Right lobe of liver (tissue), 6 donors: ENCODE results near the gene IQUB. TPM values are rescaled to one million over a fixed set of nuclear protein-coding genes. Genes with fewer than 3 reads are reported as not detected.

ENCODE experiments used
- ATAC-seq, 4 donors: fragments of 200-7000 bp; cut with Tn5 transposase; one replicate each; pipeline ENCODE4 v1.9.1; 2020; ENCODE audit warnings: mild to moderate bottlenecking in 4 of 4, moderate library complexity in 4 of 4
- DNase-seq, 3 donors: peaks; one replicate each; pipeline ENCODE4 v3.0.0-alpha.2; 2020
- H3K27ac ChIP-seq, 3 donors: fragments of 200-600 bp; one replicate each; pipeline ENCODE4 v1.8.0; 2022
- H3K27me3 ChIP-seq, 2 donors: fragments of 200-600 bp; one replicate each; pipeline ENCODE4 v1.8.0; 2022
- H3K36me3 ChIP-seq, 4 donors: fragments of 200-600 bp; sonication (generic) in 1 of 4; one replicate each; pipeline versions ENCODE4 v1.5.1 to v1.8.0; 2017 to 2022; ENCODE audit warnings: control low read depth in 1 of 4
- H3K4me1 ChIP-seq, 4 donors: fragments of 200-600 bp; sonication (generic) in 1 of 4; one replicate each; pipeline versions ENCODE4 v1.5.1 to v1.8.0; 2017 to 2022; ENCODE audit warnings: control low read depth in 1 of 4
- H3K4me3 ChIP-seq, 3 donors: fragments of 200-600 bp; one replicate each; pipeline ENCODE4 v1.8.0; 2022
- H3K9me3 ChIP-seq, 4 donors: fragments of 200-600 bp; sonication (generic) in 1 of 4; one replicate each; pipeline versions ENCODE4 v1.5.1 to v1.8.0; 2017 to 2022; ENCODE audit warnings: control low read depth in 1 of 4
- POLR2A ChIP-seq: fragments of 450-650 bp; IDR thresholded peaks from one replicate; pipeline ENCODE4 v1.6.1; 2017; ENCODE audit warnings: antibody characterized with exemption, mild to moderate bottlenecking
- WGBS: methylation state at CpG from one replicate; pipeline ENCODE4 v1.1.6; 2018; ENCODE audit warnings: low coverage, low lambda C conversion rate; ENCODE audit not compliant: insufficient coverage; ENCODE audit errors: missing lambda C conversion rate; 5-methylcytosine and 5-hydroxymethylcytosine counted together
- intact Hi-C, 2 donors: fragments of 100-400 bp; cut with DNase I; formaldehyde crosslinking; loops; one replicate each; pipeline versions ENCODE4 v1.11.2 to v1.14.1; 2022
- total RNA-seq, 6 experiments: library from RNA; depleted of rRNA in 2 of 6; stranded (reverse); fragments of >200 nt in 2 of 6; fragmentation: NEBNext Ultra II Directional in 3 of 6; extraction: Animal tissue kit (Norgen Biotek cat#: 25700) in 3 of 6; gene quantifications; one replicate each; pipeline versions ENCODE4 v1.1.0 to v1.2.4, GENCODE V29; 2016 to 2023
- TF ChIP-seq, protein P1 (sequence below), 4 donors: fragments of 200-600 bp in 3 of 4; fragments of 450-650 bp in 1 of 4; IDR thresholded peaks; one replicate each; pipeline versions ENCODE4 v1.5.1 to v1.8.0; 2016 to 2022; ENCODE audit warnings: antibody characterized with exemption in 4 of 4, mild to moderate bottlenecking in 2 of 4
- donor health status: DM: no; HTN: yes; CAD: no.
- donor health status: DM: no; HTN: no; CAD: no.
- donor health status: DM: no; HTN: no; CAD: no.
- donor health status: DM: no; HTN: yes; CAD: no.
- donor health status: DM: no; HTN: yes; CAD: no.

IQUB gene
- total RNA-seq, 6 experiments from 2014 or later, result 0.06 to 0.19 (median 0.10) TPM; not detected in 2

DNA sequence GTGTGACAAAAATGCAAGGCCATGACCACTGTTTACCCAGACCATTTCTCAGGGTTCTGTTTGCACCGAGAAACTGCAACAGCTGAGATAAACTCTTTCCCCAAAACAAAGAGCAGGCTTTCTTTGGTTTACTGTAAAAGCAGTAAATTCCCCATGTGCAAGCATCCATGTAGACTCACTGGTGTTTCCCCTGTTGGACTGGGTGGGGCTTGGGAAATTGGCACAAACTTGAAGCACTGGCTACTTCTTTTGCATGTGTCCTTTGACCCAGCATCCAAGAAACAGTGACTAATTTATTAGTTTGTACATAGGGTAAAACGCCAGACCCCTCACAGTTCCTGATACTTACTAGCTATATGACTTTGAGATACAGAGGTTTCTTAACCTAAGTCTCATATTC, 12.3 kb downstream of the IQUB start:
- Histone ChIP-seq H3K27me3 (no peaks in the 10 kb centered on the region), H3K27ac (no peak overlapping the region), H3K9me3 (no peaks in the 10 kb centered on the region), H3K4me3 (no peak overlapping the region), H3K36me3 (no peaks in the 10 kb centered on the region), H3K4me1 (no peaks in the 10 kb centered on the region)
- no peak for DNase-seq
- WGBS, result 65% methylated on average over 2 of the region's 2 CpGs
- intact Hi-C loops, result no loop called here
- TF ChIP-seq, protein P1, sequence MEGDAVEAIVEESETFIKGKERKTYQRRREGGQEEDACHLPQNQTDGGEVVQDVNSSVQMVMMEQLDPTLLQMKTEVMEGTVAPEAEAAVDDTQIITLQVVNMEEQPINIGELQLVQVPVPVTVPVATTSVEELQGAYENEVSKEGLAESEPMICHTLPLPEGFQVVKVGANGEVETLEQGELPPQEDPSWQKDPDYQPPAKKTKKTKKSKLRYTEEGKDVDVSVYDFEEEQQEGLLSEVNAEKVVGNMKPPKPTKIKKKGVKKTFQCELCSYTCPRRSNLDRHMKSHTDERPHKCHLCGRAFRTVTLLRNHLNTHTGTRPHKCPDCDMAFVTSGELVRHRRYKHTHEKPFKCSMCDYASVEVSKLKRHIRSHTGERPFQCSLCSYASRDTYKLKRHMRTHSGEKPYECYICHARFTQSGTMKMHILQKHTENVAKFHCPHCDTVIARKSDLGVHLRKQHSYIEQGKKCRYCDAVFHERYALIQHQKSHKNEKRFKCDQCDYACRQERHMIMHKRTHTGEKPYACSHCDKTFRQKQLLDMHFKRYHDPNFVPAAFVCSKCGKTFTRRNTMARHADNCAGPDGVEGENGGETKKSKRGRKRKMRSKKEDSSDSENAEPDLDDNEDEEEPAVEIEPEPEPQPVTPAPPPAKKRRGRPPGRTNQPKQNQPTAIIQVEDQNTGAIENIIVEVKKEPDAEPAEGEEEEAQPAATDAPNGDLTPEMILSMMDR (IDR thresholded peaks at IDR 0.05), result no peak
- no peak for TF ChIP-seq POLR2A
- no peak for ATAC-seq

DNA sequence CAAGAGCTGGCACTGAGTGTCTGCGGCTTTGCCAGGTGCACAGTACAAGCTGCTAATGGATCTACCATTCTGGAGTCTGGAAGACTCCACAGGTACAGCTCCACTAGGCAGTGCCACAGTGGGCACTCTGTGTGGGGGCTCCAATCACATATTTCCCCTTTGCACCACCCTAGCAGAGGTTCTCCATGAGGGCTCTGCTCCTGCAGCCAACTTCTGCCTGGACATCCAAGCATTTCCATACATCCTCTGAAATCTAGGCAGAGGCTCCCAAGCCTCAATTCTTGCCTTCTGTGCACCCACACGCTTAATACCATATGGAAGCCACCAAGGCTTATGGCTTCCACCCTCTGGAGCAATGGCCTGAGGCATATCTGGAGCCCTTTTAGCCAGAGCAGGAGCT, 29.2 kb downstream of the IQUB start:
- no peaks in the 10 kb centered on the region for H3K36me3 ChIP-seq
- H3K27me3 ChIP-seq, result no peaks in the 10 kb centered on the region
- no peak overlapping the region for H3K27ac ChIP-seq
- TF ChIP-seq POLR2A, result no peak
- no peak overlapping the region for H3K4me3 ChIP-seq
- DNase-seq (no peak), ATAC-seq (no peak)
- WGBS, result 50% methylated on average over 1 of the region's 2 CpGs
- no peaks in the 10 kb centered on the region for H3K4me1 ChIP-seq
- intact Hi-C loops, result no loop called here
- no peaks in the 10 kb centered on the region for H3K9me3 ChIP-seq

DNA sequence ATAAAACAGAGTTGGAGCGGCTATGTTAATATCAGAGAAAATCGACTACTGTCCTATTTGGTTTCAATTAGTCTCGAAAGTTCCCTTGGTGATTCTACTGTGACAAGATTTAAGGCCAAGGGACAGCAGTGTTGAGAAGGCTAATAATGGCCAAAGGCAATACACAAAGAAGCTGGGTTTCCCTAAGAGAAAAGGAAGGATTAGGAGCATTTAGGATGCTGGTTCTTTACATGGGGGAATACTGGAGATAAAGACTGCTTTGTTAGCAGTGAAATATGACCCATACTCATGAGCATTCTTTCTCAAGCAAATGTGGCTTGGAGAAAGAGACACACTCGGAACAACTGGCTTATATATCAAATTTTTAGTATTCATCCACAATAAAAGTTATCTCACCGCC, 32.2 kb downstream of the IQUB start:
- Histone ChIP-seq H3K27me3 (no peaks in the 10 kb centered on the region), H3K9me3 (no peaks in the 10 kb centered on the region), H3K4me3 (no peak overlapping the region), H3K36me3 (no peaks in the 10 kb centered on the region), H3K4me1 (no peaks in the 10 kb centered on the region), H3K27ac (no peak overlapping the region)
- intact Hi-C loops, result no loop called here
- TF ChIP-seq, protein P1 (IDR thresholded peaks at IDR 0.05), result no peak
- no peak for TF ChIP-seq POLR2A
- WGBS, result 68% methylated on average over 5 of the region's 5 CpGs
- ATAC-seq (no peak), DNase-seq (no peak)

DNA sequence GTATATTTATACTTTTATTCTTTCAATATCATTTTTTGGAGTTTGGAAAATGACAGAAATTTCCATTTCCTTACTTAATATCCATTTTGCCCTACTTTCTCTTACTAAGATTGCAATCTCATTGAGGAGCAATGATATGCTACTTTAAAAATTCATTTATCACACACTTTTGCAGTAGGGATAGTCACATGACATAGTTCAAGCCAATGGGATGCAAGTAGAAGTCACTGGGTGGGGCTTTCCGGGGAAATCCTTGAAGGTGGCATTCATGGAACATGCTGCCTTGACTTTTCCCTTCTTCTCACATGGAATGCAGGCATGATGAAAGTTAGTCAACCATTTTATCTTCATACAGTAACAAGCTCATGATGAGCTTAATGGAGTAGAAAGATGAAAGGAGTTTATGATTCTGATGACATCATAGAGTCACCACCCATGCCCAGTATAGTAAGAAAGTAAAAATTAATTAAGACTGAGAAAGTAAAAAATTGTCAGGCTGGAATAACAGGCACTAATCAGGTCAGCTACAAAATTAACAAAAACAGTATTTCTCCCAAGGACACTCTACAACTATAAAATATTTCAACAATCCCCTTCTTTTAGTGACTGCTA, 33.4 kb downstream of the IQUB start:
- H3K27me3 ChIP-seq, result no peaks in the 10 kb centered on the region
- WGBS, result 60% methylated on average over 1 of the region's 1 CpG
- intact Hi-C loops, result no loop called here
- no peaks in the 10 kb centered on the region for H3K36me3 ChIP-seq
- H3K27ac ChIP-seq, result no peak overlapping the region
- H3K4me1 ChIP-seq, result no peaks in the 10 kb centered on the region
- H3K4me3 ChIP-seq, result no peak overlapping the region
- H3K9me3 ChIP-seq, result no peaks in the 10 kb centered on the region
- no peak for DNase-seq
- TF ChIP-seq, protein P1 (IDR thresholded peaks at IDR 0.05), result no peak
- no peak for TF ChIP-seq POLR2A
- no peak for ATAC-seq

DNA sequence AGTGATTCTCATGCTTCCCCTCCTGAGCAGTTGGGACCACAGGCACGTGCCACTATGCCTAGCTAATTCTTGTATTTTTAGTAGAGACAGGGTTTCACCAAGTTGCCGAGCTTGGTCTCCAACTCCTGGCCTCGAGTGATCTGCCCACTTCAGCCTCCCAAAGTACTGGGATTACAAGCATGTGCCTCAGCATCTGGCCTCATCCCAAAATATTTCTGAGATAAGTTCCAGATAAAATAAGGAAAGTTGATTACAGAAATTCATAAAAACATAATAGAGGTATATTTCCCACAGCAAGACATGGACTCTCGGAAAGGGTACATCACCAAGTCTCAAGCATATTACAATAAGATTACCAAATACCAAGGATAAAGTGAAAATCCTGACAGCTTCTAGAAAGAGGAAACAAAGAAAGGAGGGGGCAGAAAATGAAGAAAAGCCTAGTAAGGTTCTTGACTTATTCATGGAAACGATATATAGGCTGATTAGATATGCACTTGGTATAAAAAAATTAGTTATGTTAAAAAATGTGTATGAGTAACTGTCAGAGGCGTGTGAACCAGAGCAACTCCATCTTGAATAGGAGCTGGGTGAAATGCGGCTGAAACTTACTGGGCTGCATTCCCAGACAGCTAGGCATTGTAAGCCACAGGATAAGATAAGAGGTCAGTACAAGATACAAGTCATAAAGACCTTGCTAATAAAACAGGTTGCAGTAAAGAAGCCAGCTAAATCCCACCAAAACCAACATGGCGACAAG, 35.0 kb downstream of the IQUB start:
- H3K27me3 ChIP-seq, result no peaks in the 10 kb centered on the region
- no peak overlapping the region for H3K4me3 ChIP-seq
- intact Hi-C loops, result no loop called here
- 60% methylated on average over 8 of the region's 8 CpGs for WGBS
- TF ChIP-seq POLR2A, result no peak
- TF ChIP-seq, protein P1 (IDR thresholded peaks at IDR 0.05), result no peak
- no peaks in the 10 kb centered on the region for H3K36me3 ChIP-seq
- H3K4me1 ChIP-seq, result no peaks in the 10 kb centered on the region
- no peak for ATAC-seq
- no peak overlapping the region for H3K27ac ChIP-seq
- H3K9me3 ChIP-seq, result no peaks in the 10 kb centered on the region
- no peak for DNase-seq
